T-helper 2 cell treated with Interferon-gamma antibody and Interleukin-4, amounts not matched to agents 5 μg/mL and 100 μg/mL, for 36 hours (primary cell): ENCODE results near the gene CCNY.

Source experiments
- DNase-seq: peaks from one replicate; pipeline ENCODE4 v3.0.0; 2021; ENCODE audit warnings: low spot score
- H3K27ac Mint-ChIP-seq: one replicate; pipeline ENCODE4 v1.8.0; 2021; ENCODE audit warnings: mild to moderate bottlenecking, mixed read lengths
- H3K27me3 Mint-ChIP-seq: one replicate; pipeline ENCODE4 v1.8.0; 2021; ENCODE audit warnings: low read depth, mixed read lengths
- H3K36me3 Mint-ChIP-seq: one replicate; pipeline ENCODE4 v1.8.0; 2021; ENCODE audit warnings: low read depth, mixed read lengths
- H3K4me1 Mint-ChIP-seq: one replicate; pipeline ENCODE4 v1.8.0; 2021; ENCODE audit warnings: low read depth, mixed read lengths
- H3K4me3 Mint-ChIP-seq: one replicate; pipeline ENCODE4 v1.8.0; 2022; ENCODE audit warnings: mild to moderate bottlenecking, moderate library complexity, mixed read lengths
- H3K9me3 Mint-ChIP-seq: one replicate; pipeline ENCODE4 v1.8.0; 2021; ENCODE audit warnings: mixed read lengths

Gene CCNY

DNA sequence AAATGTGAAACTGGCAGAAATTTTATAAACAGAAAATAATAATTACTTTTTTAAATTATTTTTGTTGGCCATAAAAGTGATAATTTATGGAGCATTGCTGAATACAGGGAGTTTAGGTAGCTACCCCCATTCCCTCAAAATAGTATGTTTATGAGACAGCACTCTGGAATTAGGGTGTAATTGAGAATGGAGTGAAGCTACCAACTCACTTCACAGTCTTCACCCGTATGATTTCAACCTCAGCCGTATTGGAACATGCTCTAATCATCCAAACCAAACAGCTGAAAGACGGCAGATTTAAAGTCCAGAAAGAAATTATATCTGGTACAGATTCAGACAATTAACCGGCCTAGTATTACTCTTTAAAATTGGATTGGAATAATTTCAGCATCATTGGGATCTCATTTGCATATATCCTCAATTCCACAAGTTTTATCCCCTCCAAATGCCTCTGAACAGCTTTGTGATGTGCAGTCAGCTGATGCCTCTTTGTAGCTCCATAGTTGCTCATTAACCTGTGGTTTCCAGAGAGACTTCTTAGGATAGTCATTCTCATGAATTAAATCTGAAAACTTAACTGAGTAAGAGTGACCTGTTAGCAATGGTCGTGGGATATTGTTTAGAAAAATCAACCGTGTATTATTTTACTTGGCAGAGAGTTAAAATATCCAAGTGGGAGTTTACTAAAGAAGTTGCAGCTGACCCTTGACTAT lies 209.7 kb downstream of the CCNY start:
- Mint-ChIP-seq H3K27me3 (no peaks in the 10 kb centered on the region), H3K36me3 (peaks cover 14% of the 10 kb centered on the region), H3K4me1 (peaks cover 8% of the 10 kb centered on the region), H3K9me3 (peaks cover 8% of the 10 kb centered on the region), H3K27ac (no peak overlapping the region), H3K4me3 (no peak overlapping the region)
- DNase-seq: no peak

DNA sequence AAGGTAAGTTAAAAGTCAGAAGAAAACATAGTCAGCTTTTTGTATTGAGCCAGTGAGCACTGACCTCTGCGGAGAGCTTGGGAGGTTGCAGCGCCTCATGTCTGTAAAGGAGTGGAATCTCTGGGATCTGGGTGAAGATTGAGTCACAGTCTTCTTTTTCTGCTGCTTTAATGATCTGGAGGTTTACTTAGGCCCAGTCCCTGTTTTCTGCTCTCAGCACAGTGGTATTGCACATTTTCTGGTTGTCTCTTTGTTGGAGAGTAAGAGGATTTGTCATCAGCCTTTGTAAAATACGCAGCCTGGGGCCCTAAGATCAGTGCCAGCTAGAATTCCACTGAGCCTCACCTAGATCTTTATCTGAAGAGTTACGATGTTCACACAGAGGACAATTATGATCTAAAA lies 210.5 kb downstream of the CCNY start:
- DNase-seq: no peak
- H3K9me3 Mint-ChIP-seq: peaks cover 4% of the 10 kb centered on the region
- H3K27ac Mint-ChIP-seq: no peak overlapping the region
- peaks cover 4% of the 10 kb centered on the region for H3K4me1 Mint-ChIP-seq
- H3K27me3 Mint-ChIP-seq: no peaks in the 10 kb centered on the region
- H3K4me3 Mint-ChIP-seq: no peak overlapping the region
- H3K36me3 Mint-ChIP-seq: peaks cover 9% of the 10 kb centered on the region

DNA sequence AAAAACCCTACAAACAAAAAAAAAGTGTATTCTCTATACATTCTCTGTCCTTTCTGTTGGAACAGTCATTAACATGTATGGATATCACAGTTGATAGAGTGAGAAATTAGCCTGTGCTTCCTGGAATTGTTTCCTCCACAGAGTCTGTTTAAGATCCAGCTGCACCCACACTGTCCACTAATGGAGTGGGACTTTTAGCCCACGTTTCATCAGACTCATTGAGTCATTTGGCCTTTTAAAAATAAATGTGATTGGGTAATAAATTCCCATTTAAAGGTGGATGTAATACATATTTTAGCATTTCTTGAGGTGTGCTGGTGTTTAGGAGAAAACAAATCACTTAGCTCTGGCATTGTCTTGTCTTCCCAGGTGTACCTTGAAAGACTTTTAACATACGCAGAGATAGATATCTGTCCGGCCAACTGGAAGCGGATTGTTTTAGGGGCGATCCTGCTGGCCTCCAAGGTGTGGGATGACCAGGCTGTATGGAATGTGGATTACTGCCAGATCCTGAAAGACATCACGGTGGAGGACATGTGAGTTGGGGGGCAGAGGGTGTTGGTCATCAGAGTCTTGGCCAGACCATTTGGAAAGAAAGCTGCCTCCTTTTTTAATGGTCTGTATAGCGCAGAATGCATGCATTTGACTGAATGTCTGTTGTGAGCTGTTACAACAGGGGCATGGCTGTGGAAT lies 216.5 kb downstream of the CCNY start:
- Mint-ChIP-seq H3K27ac (no peak overlapping the region), H3K27me3 (no peaks in the 10 kb centered on the region), H3K9me3 (no peaks in the 10 kb centered on the region), H3K36me3 (peaks cover 6% of the 10 kb centered on the region), H3K4me1 (no peaks in the 10 kb centered on the region), H3K4me3 (no peak overlapping the region)
- DNase-seq: no peak

DNA sequence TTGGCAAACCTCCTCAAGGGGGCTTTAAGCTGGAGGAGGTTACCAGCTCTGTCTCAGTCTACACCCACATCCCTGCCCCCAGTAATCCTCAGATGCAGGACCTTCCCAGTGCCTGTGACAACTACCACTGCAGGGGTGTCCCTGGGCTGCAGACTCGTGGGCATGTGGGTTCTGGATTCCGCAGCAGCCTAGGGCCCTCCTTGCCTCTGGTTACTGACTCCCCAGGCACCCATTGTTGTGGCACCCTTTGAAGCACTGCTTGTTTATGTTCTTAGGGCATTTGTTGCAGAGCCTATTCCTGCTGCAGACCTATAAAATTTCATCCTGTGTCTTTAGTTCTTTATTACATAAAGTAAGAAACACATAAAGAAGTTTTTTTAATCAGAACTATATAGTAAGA lies 217.7 kb downstream of the CCNY start:
- H3K4me3 Mint-ChIP-seq: no peak overlapping the region
- peaks cover 6% of the 10 kb centered on the region for H3K36me3 Mint-ChIP-seq
- no peaks in the 10 kb centered on the region for H3K27me3 Mint-ChIP-seq
- no peaks in the 10 kb centered on the region for H3K4me1 Mint-ChIP-seq
- no peaks in the 10 kb centered on the region for H3K9me3 Mint-ChIP-seq
- no peak for DNase-seq
- H3K27ac Mint-ChIP-seq: no peak overlapping the region

DNA sequence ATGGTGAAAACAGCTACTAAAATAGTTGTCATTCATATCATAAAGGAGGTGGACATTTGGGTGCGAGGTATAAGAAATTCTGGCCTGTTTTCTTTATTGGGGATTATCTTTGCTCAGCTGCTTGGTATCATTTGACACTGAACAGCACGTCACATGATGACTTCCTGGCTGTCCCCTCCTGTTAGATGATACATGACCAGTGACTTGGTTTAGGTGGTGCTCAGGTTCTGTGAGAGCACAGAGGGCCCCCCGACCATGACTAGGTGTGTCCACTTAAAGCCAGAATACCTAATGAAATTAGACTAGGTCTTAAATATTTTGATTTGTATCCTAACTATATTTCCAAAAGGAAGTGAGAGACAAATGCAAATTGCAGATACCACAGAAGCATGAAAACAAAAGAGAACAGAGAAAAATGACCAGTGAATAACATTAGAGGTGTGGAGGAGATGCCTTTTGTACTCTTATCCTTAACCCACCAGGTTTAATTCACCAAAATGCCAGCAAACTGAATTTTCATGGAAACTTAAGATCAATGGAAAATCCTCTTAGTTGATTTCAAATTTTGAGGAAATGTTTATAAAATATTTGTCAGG lies 218.2 kb downstream of the CCNY start:
- Mint-ChIP-seq H3K27ac (no peak overlapping the region), H3K9me3 (no peaks in the 10 kb centered on the region), H3K4me3 (no peak overlapping the region), H3K27me3 (no peaks in the 10 kb centered on the region), H3K4me1 (no peaks in the 10 kb centered on the region), H3K36me3 (peaks cover 6% of the 10 kb centered on the region)
- no peak for DNase-seq

DNA sequence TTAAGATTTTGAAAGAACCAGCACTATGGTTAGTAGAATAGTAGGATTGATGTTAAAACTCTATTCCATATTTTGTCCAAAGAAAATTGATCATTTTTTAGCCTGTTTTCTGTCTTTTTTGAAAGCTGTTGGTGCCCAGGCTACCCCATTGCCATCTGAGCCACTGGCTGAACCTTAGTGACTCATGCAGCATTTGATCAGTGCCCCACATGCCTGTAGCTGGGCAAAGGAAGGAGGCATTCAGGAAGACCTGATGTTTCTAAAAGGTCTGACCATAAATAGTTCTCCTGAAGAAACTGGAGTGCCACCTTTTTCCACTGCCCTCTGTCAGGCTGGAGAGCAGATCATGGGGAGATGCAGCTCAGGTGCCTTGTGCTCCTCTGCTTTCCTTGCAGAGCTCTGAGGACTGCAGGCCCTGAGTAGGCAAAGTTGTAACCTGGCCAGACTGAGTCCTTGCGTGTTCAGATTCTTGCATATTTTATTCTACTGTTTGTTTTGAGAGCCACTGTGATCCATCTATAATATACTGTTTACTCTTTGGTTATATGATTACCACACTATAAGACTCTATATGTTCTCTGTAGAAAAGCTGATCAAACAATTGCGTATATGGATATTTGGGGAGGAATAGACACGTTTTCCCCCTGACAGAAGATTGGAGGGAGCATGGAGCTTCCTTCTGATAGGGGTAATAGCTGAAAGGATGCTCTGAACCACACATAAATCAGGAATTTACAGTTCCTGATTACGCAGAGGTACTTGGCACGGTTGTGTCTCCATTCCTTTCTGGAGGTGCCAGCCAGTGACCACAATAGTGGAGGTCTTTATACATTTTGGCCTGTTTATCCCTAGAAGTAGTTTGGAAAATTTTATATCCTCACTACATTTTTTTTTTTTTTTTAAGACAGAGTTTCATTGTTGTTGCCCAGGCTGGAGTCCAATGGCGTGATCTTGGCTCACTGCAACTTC lies 219.9 kb downstream of the CCNY start:
- Mint-ChIP-seq H3K4me1 (no peaks in the 10 kb centered on the region), H3K27me3 (no peaks in the 10 kb centered on the region), H3K4me3 (no peak overlapping the region), H3K27ac (no peak overlapping the region), H3K36me3 (peaks cover 4% of the 10 kb centered on the region), H3K9me3 (no peaks in the 10 kb centered on the region)
- no peak for DNase-seq

DNA sequence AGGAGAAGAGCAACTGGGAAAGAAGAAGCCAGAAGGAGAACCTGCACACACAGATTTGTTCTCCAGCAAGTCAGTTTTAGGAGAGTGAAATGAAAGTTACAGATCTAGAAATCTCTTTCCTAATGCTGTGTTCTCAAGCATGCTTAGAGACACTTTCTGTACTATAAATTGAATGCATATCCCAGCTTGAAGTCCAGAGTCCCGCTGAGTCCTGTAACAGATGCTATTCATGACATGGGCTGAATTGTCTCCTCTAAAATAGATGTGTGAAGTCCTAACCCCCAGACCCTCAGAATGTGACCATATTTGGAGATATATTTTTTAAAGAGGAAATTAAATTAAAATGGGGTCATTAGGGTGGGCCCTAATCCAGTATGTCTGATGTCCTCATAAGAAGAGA lies 222.0 kb downstream of the CCNY start:
- H3K36me3 Mint-ChIP-seq: peaks cover 6% of the 10 kb centered on the region
- no peak overlapping the region for H3K4me3 Mint-ChIP-seq
- H3K27me3 Mint-ChIP-seq: no peaks in the 10 kb centered on the region
- H3K4me1 Mint-ChIP-seq: peaks cover 1% of the 10 kb centered on the region
- H3K27ac Mint-ChIP-seq: no peak overlapping the region
- H3K9me3 Mint-ChIP-seq: no peaks in the 10 kb centered on the region
- no peak for DNase-seq

DNA sequence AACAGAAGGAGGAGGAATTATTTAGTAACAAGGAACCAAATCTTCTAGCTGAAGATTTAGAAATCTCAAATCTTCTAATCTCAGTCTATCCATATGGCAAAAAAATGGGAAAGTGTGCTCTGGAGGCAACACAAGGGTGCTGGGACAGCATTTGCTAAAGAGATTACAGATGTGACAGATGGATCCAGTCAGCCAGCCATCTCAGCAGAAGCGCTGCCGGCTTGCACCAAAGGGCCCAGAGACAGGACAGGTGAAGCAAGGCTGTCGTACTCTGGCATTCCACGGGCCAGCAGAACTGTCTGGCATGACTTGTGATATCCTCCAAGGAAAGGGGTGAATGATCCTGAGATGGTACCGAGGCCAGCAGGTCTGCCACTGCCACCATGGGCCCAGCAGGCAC lies 223.1 kb downstream of the CCNY start:
- peaks cover 7% of the 10 kb centered on the region for H3K36me3 Mint-ChIP-seq
- DNase-seq: no peak
- H3K4me1 Mint-ChIP-seq: peaks cover 3% of the 10 kb centered on the region
- H3K27me3 Mint-ChIP-seq: no peaks in the 10 kb centered on the region
- H3K4me3 Mint-ChIP-seq: no peak overlapping the region
- H3K27ac Mint-ChIP-seq: no peak overlapping the region
- no peaks in the 10 kb centered on the region for H3K9me3 Mint-ChIP-seq

DNA sequence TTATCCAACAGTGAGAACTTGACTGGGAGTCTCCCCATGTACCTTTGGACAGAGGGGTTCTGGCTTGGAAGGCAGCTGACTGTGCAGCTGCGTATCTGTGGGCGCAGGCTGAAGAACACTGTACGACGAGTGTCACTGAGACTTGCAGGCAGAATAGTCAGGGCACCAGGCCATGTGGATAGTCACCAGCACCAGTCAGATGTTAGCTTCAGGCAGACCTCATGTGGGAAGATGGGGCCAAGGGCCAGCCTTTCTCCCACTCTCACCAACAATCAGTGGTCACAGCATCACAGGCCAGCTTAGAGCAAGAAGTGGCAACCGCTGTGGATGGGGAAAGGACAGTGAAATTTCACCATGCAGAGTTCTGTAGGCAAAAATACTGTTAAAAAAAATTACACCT lies 225.4 kb downstream of the CCNY start:
- Mint-ChIP-seq H3K9me3 (no peaks in the 10 kb centered on the region), H3K27me3 (no peaks in the 10 kb centered on the region), H3K4me1 (peaks cover 3% of the 10 kb centered on the region), H3K27ac (no peak overlapping the region), H3K4me3 (no peak overlapping the region), H3K36me3 (peaks cover 4% of the 10 kb centered on the region)
- no peak for DNase-seq

DNA sequence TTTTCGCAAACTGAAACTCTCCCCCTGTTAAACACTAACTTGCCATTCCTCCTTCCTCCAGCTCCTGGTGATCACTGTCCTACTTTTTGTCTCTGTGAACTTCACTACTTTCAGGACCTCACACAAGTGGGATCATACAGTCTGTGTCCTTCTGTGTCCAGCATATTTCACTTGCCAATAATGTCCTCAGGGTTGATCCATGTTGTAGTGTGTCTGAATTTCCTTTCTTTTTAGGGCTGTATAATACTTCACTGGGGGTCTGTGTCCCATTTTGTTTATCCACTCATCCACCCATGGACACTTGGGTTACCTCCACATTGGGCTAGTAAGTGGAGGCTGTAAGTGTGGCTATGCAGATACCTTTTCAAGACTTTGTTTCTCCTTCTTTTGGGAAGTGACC lies 226.1 kb downstream of the CCNY start:
- no peak overlapping the region for H3K4me3 Mint-ChIP-seq
- no peaks in the 10 kb centered on the region for H3K9me3 Mint-ChIP-seq
- DNase-seq: no peak
- H3K27me3 Mint-ChIP-seq: no peaks in the 10 kb centered on the region
- peaks cover 3% of the 10 kb centered on the region for H3K4me1 Mint-ChIP-seq
- peaks cover 3% of the 10 kb centered on the region for H3K36me3 Mint-ChIP-seq
- H3K27ac Mint-ChIP-seq: no peak overlapping the region

DNA sequence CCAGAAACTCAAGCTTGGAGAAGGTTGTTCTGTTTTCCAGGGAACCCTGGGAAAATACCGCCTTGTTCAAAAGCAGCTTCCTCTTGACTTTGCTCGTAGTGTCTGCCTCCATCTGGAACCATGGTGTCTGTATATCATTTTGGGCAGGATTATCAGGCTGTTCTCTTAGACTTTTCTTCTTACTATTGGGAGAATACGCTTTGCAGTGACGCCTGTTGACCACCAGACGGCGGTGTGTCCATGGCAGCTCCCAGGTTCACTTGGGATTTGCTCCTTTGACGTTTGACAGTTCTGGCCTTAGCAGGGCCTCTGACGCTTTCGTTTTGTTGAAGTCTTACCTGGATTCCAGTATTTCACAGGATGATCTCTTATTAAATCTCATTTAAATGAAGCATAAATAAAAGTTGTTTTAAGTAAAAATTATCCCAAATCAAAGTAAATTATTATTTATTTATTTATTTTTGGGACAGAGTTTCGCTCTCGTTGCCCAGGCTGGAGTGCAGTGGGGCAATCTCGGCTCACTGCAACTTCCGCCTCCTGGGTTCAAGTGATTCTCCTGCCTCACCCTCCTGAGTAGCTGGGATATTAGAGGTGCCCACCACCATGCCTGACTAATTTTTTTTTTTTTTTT lies 227.1 kb downstream of the CCNY start:
- peak; percentile 23 for DNase-seq
- H3K4me1 Mint-ChIP-seq: peaks cover 3% of the 10 kb centered on the region
- no peak overlapping the region for H3K27ac Mint-ChIP-seq
- no peaks in the 10 kb centered on the region for H3K9me3 Mint-ChIP-seq
- peaks cover 3% of the 10 kb centered on the region for H3K36me3 Mint-ChIP-seq
- no peaks in the 10 kb centered on the region for H3K27me3 Mint-ChIP-seq
- H3K4me3 Mint-ChIP-seq: no peak overlapping the region

DNA sequence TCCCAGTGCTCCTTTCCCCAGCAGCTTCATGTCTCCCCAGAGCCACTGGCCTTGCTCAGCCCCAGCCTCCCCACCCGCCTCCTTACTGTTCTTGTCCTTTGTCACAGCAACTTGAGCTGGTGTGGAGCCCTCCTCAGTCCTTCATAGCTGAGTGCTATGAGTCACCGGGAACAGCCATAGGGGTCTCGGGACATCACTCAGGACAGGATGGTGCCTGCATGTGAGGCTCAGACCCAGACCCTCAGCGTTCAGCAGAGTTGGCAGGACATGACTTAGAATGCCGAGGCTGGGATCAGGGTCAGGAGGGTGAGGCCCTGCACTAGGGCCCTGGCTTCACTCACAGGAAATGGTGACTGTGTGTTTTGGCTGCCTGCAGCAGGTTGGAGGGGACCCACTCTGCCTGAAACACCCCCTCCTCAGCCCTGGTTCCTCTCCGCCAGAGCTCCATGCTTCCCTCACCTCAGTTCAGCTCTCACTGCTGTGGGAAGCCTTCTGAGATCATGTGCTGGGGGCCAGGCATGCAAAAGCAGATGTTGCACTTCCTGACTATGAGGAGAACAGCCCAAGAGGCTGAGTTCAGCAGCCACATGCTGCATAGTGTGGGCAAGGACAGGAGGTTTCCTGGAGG lies 228.1 kb downstream of the CCNY start:
- Mint-ChIP-seq H3K4me3 (no peak overlapping the region), H3K27ac (no peak overlapping the region), H3K36me3 (peaks cover 5% of the 10 kb centered on the region), H3K27me3 (no peaks in the 10 kb centered on the region), H3K9me3 (no peaks in the 10 kb centered on the region), H3K4me1 (peaks cover 3% of the 10 kb centered on the region)
- no peak for DNase-seq

DNA sequence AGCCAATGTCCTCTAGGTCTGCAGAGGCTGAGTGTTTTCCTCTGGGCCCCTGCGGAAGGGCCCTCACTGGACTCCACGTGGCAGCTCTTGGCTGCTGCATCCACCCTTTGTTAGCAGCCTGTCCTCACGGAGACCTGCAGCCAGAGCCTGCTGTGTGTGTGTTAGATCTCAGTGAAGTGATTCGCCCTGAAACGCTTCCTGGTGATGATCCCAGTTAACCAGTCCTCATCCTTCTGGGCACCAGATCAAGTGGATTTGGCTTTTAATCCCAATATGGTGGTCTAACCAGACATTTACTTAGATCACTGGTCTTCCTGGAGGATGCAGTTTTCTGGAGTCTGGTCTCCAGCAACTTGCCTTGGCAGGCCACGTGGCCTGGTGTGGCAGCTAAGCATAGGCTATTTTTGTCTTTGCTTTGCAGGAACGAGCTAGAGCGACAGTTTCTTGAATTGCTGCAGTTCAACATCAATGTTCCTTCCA lies 229.3 kb downstream of the CCNY start:
- H3K4me1 Mint-ChIP-seq: peaks cover 3% of the 10 kb centered on the region
- H3K27ac Mint-ChIP-seq: peak overlapping the region; percentile 15
- H3K4me3 Mint-ChIP-seq: no peak overlapping the region
- DNase-seq: no peak
- H3K9me3 Mint-ChIP-seq: no peaks in the 10 kb centered on the region
- H3K36me3 Mint-ChIP-seq: peaks cover 8% of the 10 kb centered on the region
- H3K27me3 Mint-ChIP-seq: no peaks in the 10 kb centered on the region
